GM18867 (cell line): ENCODE data around the gene SNX19.
"Not testable (repeated sequence)": the region's sequence is repeated elsewhere in the genome, so short reads cannot be mapped to it uniquely, and the experiment has no call there.

Experiments
- ATAC-seq: cut with Tn5 transposase; IDR thresholded peaks from one replicate; pipeline ENCODE4 v1.9.1; 2021; ENCODE audit warnings: mild to moderate bottlenecking, moderate library complexity; ENCODE audit not compliant: unreplicated experiment

The SNX19 gene, protein sequence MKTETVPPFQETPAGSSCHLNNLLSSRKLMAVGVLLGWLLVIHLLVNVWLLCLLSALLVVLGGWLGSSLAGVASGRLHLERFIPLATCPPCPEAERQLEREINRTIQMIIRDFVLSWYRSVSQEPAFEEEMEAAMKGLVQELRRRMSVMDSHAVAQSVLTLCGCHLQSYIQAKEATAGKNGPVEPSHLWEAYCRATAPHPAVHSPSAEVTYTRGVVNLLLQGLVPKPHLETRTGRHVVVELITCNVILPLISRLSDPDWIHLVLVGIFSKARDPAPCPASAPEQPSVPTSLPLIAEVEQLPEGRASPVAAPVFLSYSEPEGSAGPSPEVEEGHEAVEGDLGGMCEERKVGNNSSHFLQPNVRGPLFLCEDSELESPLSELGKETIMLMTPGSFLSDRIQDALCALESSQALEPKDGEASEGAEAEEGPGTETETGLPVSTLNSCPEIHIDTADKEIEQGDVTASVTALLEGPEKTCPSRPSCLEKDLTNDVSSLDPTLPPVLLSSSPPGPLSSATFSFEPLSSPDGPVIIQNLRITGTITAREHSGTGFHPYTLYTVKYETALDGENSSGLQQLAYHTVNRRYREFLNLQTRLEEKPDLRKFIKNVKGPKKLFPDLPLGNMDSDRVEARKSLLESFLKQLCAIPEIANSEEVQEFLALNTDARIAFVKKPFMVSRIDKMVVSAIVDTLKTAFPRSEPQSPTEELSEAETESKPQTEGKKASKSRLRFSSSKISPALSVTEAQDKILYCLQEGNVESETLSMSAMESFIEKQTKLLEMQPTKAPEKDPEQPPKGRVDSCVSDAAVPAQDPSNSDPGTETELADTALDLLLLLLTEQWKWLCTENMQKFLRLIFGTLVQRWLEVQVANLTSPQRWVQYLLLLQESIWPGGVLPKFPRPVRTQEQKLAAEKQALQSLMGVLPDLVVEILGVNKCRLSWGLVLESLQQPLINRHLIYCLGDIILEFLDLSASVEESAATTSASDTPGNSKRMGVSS

DNA sequence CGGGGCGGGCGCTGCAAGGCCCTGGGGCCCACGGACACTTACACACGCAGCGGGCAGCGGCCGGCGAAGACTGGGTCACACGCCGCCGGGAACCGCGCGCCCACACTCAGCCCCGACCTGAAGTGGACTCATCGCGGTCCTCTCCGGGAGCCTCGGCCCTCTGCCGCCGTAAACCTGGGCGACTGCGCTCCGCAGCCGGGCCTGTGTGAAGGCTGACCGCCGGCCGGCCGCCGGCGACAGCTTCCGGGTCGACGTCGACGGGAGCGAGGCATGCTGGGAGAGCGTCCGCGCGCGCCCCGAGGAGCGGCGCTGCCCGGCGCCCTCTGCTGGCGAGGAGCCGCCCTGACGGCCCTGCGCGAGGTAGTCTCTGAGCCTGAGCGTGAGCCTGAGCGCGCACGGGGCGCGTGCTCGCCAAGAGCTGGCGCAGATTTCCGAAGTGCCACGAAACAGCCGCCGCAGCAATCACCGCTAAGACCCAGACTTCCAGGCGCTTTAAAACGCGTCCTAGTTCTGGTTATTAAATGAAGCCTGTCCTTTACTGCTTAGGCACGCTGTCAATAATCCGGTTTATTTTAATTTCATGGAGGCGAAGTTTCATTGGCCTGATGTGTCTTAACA lies at the start of gene SNX19:
Gene SNX19 (minus strand): TSS at position 242 of the 618 bp plus-strand sequence. CDS start 540 bp downstream, outside the sequence.
- ATAC-seq = peak; percentile 99

DNA sequence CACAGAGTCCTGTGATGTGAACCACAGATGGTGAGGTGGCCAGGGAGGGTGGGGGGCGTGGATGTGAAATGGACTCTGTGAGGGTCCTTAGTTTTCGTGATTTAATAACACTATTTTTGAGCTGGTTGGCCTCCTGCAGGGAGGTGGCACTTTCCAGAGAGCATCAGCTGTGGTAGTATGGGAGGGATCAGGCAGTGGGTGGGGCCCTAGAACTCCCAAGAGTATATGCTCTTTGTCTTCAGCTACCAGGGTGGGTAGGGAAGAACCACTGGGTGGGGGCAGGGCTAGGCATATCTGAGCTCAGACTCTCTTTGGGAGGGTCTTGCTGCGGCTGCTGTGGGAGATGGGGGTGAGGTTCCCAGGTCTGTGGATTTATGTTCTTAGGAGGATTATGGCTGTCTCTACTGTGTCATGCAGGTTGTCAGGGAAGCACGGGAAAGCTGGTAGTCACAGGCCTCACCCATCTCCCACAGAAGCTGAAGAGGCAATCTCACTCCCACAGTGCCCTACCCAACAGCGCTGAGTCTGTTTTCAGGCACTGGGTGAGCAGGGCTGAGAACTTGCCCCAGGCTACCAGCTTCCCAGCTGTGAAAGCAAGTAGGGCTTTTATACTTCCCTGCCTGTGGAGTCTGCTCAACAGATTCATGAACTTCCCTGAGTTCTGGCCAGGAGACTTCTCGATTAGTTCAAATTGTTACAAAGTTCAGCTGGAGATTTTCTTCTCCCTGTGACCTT lies 47.9 kb upstream of the SNX19 start:
- ATAC-seq = no peak

DNA sequence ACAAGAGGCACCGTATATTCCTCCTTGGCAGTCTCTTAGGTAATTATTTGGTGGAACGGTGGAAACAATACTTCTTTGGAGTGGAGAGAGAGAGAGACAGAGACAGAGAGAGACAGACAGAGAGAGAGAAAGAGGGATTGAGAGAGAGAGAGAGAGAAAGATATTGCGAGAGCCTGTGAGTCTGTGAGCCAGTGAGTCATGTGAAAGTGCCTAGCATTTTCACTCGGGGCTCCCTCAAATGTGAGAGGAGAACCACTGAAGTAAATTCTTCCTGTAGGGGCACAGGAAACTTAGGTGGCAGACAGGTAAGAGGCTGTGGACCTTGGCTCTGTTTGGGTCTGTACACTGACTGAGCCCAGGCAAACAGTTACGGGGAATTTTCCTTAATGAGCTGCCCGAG lies 31.6 kb upstream of the SNX19 start:
- no peak for ATAC-seq

DNA sequence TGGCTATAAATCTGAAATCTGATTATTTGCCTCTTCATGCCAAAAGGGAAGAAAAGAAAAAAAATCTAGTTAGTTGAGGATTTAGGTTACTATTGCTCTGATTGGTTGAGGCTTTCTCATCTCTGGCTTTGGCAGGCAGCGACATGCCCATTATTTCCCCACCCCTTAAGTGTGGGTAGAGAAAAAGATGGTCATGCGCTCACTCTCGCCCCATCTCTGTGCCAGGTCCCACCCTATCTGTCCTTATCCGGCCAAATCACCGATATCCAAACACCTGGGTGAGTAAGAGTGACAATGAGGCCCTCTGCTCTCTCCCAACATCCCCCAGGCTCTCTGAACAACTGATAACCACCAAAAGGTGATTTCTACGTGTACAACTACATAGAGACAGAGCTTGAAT lies 31.2 kb upstream of the SNX19 start:
- no peak for ATAC-seq

DNA sequence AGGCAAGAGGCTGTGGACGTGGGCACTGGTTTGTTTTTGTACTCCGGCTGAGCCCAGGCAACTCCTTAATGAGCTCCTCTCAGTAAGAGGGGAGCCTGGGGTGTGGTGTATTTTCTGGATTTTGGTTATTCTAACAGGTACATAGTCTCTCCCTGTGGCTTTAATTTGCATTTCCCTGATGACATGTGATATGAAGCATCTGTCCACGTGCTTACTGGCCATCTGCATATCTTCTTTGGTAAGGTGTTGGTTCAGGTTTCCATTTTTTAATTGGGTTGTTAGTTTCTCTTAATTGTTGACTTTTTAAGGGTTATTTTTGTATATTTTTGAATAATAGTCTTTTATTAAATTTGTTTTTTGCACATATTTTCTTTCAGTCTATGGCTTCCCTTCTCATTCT lies 30.8 kb upstream of the SNX19 start:
- ATAC-seq = no peak

DNA sequence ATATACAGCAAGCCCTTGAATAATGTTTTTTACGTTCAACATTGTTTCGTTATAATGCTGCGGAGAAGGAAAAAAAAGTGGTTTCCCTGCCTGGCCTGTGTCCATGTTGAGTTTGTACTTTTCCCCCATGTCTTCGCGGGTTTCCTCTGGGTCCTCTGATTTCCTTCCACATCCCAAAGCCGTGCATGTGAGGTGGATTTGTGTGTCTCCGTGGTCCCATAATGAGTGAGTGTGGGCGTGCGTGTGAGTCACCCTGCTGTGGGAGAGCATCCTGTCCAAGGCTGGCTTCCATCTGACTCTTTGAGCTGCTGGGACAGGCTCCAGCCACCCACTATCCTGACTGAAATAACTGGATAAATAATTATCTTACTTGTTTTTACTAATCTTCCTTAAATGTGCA lies 29.6 kb upstream of the SNX19 start:
- ATAC-seq = no peak

DNA sequence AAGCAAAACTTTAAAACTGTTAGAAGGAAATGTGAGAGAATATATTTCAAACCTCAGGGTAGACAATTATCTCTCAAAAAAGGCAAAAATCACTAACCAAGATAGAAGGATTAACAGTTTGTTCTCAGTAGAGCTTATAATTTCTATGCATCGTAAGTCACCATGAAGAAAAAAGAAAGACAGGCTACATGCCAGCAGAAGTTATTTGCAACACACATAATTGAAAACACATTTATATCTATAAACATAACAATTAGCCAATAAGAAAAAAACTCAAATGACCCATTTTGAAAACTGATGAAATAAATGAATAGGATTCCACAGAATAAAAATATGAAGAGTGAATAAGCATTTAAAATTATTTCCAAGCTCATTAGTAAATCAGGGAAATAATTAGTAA lies 24.4 kb upstream of the SNX19 start:
- ATAC-seq = no peak

DNA sequence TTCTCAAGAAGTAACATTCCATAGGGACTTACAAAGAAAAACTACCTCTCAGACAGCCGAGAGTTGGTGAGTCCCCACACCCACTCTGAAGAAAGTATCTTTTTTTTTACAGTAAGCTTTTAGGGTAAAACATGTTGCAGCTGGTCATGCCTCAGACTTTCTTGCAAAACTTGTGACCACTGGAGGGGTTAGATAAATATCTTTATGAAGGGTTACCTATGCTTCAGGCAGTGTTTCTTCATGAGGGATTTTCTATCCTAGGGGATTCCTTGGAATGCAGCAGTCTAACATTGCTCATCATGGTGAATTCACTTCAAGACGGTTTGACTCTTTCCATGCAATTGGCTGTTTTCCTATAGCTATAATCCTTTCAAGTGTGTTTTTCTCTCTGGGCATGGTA lies 20.8 kb upstream of the SNX19 start:
- no peak for ATAC-seq

DNA sequence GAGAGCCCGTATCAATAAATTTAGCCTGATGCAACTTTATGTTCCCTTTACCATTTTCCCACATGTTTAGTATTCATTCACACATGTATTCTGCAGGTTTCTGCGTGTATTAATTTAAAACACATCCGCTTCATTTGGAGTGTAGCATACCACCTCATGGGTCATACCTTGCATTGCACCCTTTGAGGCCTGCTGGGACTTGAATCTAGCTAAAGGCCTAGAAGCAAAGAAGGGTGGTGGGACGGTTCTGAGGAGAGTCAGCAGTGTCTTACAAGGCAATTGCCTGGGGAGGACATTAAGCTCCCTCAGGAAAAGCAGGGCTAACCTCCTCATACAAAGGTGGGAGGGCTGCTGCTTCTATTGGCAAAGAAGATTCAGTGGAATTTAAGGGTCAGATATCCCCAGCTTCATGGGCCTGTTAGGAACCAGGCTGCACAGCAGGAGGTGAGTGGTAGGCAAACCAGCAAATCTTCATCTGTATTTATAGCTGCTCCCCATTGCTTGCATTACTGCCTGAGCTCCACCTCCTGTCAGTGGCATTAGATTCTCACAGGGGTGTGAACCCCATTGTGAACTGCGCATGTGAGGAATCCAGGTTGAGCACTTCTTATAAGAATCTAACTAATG lies 15.9 kb upstream of the SNX19 start:
- no peak for ATAC-seq

DNA sequence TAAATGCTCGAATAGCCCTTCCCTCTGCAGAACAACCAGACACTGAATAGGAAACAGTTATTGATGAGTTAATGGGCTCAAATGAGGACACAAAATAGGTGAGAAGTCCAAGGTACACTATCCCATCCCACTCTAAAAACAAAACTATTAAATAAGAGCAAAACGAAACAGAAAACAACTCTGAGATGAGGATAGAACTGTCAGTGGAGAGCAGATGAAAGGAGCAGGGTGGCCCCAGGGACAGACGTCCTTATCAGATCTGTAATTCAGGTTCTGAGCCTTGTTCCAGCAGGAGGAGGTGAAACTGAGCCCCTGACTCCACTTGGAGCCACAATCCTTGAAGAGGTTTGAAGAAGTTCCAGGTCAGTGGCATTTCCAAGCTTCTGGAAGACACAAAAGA lies 8.5 kb upstream of the SNX19 start:
- no peak for ATAC-seq

DNA sequence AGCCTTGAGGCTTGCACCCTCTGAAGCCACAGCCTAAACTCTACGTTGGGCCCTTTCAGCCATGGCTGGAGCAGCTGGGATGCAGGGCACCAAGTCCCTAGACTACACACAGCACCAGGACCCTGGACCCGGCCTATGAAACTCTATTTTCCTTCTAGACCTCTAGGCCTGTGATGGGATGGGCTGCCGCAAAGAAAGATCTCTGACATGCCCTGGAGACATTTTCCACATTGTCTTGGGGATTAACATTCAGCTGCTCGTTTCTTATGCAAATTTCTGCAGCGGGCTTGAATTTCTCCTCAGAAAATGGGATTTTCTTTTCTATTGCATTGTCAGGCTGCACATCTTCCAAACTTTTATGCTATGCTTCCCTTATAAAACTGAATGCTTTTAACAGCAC lies 4.3 kb upstream of the SNX19 start:
- ATAC-seq = not testable (repeated sequence)

DNA sequence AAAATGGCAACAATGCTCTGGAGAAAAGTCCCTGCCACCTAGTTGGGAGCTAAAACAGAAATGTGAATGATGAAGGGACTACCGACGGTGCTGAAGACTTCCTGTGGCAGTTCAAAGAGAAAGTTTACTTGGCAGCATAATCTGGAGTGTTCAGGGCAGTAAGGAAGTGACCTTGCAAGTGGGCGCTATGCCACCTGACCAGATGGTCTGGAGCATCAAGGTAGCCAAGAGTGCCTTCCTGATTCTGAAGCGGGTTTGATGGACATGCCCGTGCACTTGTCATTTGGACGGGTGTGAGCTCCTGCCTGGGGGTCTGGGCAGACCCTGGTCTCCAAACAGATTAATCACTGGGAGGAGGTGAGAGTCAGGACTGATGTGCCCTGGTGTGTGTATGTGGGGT lies 1.8 kb upstream of the SNX19 start:
- ATAC-seq = no peak

DNA sequence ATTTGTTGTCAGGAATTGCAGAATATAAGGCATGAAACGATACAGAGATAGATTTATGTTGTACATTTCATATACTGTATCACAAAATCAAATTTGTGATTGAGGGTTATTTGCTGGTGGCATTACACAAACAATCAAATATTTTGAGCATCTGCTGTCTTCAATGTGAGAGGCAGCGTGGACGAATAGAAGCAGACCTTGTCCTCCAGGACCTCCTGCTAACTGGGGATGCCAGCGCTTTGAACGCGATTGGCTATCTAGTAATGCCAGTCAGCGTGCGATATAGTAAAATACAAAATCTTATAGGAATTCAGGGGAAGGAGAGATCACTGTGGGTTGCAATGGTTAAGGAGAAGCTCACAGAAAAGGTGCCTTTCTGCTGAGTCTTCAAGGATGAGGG lies 631 bp upstream of the SNX19 start:
- no peak for ATAC-seq

DNA sequence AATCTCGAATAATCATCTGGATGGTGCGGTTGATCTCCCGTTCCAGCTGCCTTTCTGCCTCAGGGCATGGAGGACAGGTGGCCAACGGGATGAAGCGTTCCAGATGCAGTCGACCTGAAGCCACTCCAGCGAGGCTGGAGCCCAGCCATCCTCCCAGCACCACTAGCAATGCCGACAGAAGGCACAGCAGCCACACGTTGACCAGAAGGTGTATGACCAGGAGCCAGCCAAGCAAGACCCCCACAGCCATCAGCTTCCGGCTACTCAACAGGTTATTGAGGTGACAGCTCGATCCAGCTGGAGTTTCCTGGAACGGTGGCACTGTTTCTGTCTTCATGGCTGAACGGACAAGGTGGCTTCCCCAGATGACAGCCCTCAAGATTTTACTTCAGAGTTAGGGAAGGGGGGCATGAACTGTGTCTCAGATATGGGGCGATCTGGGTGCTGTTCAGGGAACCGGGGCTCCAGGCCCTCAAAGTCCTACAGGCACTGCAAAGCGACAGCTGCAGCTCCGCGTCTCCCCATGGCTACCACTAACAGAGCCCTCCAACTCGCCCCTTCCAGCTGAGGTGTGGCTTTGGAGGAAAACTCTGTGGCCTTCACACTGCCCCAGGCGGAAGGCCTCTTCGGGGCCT lies 559 bp downstream of the SNX19 start:
- no peak for ATAC-seq

DNA sequence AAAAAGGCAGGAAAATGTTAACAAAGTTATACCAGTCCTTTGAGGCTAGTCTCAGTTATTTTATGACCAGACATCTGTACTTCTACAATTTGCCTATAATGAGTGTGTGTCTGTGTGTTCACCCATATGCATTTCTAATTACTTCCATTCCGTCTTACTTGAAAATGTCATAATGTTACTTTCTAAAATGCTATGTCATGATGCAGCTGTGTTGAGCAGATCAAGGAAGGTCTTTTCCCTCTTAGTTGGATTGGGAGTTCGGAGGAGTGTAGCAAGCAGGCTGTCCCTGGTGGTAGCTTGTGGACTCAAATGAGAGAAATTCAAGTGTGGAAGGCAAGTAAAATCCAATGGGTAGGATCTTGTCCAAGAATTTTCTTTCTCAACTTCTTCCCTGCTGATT lies 3.0 kb downstream of the SNX19 start:
- ATAC-seq = no peak

DNA sequence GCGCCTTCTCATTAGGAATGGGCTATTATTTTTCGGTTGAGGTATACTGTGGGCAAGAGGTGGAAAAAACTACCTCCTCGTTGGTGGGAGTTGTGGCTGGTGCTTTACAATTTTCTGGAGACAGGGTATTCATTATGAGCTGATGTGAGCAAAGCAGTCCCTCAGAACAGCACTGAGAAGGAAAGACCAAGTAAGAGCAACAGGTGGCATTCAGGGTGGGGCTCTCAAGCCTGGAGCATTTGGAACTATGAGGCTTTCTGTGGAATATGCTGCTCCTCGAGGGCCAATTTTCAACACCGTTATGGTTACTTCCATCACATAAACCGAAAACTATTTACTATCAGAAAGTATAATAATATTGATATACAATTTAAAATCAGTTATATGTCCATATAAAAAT lies 3.7 kb downstream of the SNX19 start:
- no peak for ATAC-seq

DNA sequence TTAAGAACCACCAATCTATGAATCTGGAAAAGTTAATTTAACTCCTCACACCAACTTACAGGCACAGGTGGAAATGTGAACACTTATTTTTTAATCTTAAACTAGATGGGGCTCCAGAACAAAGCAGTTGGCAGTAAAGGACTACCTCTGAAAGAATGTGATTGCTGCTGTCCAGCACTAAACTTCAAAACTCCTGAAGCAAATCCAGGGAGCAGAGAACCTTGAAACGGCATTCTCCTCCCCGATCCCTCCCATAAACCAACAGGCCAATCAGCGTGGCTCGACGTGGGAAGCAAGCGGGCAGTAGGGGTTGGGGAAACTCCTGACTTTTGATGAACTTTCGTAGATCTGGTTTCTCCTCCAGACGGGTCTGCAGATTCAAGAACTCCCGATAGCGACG lies 5.0 kb downstream of the SNX19 start:
- ATAC-seq = no peak

DNA sequence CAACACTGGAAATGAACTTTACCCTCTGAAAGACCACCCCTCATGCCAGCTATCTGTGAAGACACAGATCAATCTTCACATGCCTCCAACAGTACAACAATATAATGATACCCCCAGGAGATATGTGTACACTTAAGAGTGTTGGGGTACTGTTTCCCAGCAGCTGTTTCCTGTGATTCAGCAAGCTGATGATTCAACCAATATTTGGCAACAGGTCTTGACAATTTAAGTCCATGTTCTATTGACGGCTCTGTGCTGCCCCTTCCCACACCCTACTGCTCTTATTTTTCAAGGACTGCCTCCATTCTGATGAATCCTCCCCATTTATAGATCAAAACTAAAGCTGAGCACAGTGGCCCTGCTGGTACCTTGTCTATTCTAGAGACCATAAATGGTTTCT lies 6.6 kb downstream of the SNX19 start:
- ATAC-seq = no peak

DNA sequence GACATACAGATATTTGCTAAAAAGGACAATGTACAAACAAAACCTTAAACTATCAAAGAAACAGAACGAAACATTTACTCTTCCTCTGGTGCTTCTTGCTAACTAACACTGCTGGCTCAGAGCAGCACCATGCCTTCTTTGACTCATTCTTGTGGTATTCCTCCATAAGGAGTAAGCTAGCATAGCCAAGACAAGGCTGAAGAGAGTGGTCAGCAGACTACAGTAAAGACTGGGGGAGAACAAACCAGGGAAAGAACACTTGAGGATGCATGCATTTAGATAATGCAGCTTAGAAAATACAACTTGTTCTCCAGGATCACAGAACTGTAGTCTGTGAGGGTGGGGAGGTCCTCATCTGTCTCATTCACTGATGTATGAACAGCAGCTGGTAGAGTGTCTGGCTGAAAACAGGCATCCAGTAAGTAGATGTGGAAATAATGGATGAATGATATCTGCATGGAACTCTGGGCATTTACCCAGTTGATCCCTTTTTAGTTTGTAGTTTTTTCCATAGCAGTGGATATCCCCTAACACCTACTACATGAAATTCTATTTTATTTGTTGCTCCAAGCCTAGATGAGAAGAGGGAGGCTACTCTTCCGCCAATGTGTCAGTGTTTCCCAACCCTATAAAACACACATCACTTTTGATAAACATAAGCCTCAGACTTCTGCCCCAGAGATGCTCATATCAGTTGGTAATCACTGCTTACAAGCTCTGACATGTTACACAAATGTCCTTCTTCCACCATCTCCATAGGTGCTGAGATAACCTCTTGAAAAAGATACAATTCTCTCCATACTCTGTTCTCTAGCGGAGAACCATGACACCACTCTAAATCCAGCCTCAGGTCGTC lies 7.3 kb downstream of the SNX19 start:
- no peak for ATAC-seq
